Measurements from ENCODE around the gene CLRN2. TPM values are rescaled to one million over a fixed set of nuclear protein-coding genes. Genes with fewer than 3 reads are reported as not detected.
A peak's percentile ranks its signal among the peaks of the same experiment; 100 is the strongest.

The CLRN2 gene
- total and polyA plus RNA-seq, 5 donors from 2014 or later = not detected

DNA sequence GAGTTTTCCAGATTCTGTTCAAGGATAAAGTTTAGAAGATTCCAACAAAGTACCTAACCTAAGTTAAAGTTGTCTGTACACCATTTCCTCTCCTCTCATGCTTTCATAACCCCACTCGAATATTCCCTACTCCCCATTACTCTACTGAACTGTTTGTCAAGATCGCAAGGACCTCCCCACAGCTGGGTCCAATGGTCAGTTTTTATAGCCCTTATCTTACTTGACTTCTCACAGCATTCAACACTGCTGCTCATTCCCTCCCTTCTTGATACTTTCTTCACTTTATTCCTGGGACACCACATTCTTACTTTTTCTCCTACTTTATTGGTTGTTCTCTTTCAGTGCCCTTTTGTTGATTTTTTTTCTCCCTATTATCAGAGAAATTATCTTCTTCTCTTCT lies 34.0 kb upstream of the CLRN2 start:
- Histone ChIP-seq H3K27ac (ENCODE audit: insufficient read depth, low read length, poor library complexity, severe bottlenecking) (no peak overlapping the region), H3K4me1 (ENCODE audit: control insufficient read depth, insufficient read depth, low read length, poor library complexity, severe bottlenecking) (no peaks in the 10 kb centered on the region), H3K4me3 (ENCODE audit: low read depth, low read length) (no peak overlapping the region), H3K9me3 (ENCODE audit: control insufficient read depth in 2 of 2, low read length in 2 of 2) (no peaks in the 10 kb centered on the region), H3K36me3 (ENCODE audit: control insufficient read depth, insufficient read depth, low read length) (no peaks in the 10 kb centered on the region), H3K27me3 (ENCODE audit: control insufficient read depth, insufficient read depth, low read length) (no peaks in the 10 kb centered on the region)
- ATAC-seq (ENCODE audit: low read depth in 2 of 2) (no peak), DNase-seq (no peak)
- H3K4me3 Mint-ChIP-seq = no peak overlapping the region
- H3K9me3 Mint-ChIP-seq = no peaks in the 10 kb centered on the region
- peaks cover 17% of the 10 kb centered on the region for H3K36me3 Mint-ChIP-seq
- no peaks in the 10 kb centered on the region for H3K27me3 Mint-ChIP-seq
- no peaks in the 10 kb centered on the region for H3K4me1 Mint-ChIP-seq
- no peak overlapping the region for H3K27ac Mint-ChIP-seq

DNA sequence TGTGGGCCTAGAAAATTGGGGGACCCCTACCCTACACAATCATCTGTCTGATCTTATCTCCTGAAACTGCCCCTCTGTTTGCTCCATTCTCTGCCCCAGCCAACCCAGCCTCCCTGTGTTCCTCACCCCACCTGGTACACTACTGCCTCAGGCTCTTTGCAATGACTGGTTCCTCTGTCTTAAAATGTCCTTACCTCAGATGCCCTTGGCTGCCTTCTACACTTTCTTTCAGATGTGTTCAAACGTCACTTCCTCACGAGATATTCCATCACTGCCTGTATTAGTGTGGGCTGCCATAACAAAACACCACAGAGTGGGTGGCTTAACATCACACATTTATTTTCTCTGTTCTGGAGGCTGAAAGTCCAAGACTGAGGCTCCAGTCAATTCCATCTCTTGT lies 32.2 kb upstream of the CLRN2 start:
- Mint-ChIP-seq H3K9me3 (no peaks in the 10 kb centered on the region), H3K4me3 (no peak overlapping the region), H3K36me3 (peaks cover 23% of the 10 kb centered on the region), H3K27me3 (no peaks in the 10 kb centered on the region), H3K27ac (no peak overlapping the region), H3K4me1 (no peaks in the 10 kb centered on the region)
- no peak for ATAC-seq (ENCODE audit: low read depth in 2 of 2)
- DNase-seq = no peak
- no peaks in the 10 kb centered on the region for H3K4me1 ChIP-seq (ENCODE audit: control insufficient read depth, insufficient read depth, low read length, poor library complexity, severe bottlenecking)
- no peaks in the 10 kb centered on the region for H3K27me3 ChIP-seq (ENCODE audit: control insufficient read depth, insufficient read depth, low read length)
- no peaks in the 10 kb centered on the region for H3K36me3 ChIP-seq (ENCODE audit: control insufficient read depth, insufficient read depth, low read length)
- no peaks in the 10 kb centered on the region for H3K9me3 ChIP-seq (ENCODE audit: control insufficient read depth in 2 of 2, low read length in 2 of 2)
- H3K4me3 ChIP-seq (ENCODE audit: low read depth, low read length) = no peak overlapping the region
- no peak overlapping the region for H3K27ac ChIP-seq (ENCODE audit: insufficient read depth, low read length, poor library complexity, severe bottlenecking)

DNA sequence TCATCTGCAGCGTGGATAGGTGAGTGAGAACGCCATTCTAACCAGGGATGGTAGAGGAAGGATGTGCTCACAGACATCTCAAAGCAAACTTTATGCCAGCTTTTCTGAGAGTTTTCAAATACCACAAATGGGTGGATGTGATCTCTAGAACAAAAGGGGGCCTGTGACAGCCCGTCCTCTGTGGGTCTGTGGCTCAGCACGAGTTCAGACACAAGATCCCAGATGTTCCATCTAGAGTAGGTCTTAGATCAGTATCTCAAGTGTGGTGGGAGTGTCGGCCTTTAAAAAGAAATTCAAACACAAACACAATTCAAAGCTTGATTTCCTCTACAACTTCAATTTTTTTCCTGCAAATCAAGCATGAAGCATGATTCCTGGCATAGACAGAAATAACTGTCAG lies 25.8 kb upstream of the CLRN2 start:
- no peak for DNase-seq
- peaks cover 0 to 3% (median 0%) of the 10 kb centered on the region in 4 donors for H3K4me1 Mint-ChIP-seq
- H3K27me3 Mint-ChIP-seq = no peaks in the 10 kb centered on the region
- no peak overlapping the region for H3K4me3 ChIP-seq (ENCODE audit: low read depth, low read length)
- H3K36me3 Mint-ChIP-seq = peaks cover 38% of the 10 kb centered on the region
- H3K9me3 Mint-ChIP-seq = no peaks in the 10 kb centered on the region
- no peaks in the 10 kb centered on the region for H3K9me3 ChIP-seq (ENCODE audit: control insufficient read depth in 2 of 2, low read length in 2 of 2)
- no peak for ATAC-seq (ENCODE audit: low read depth in 2 of 2)
- H3K36me3 ChIP-seq (ENCODE audit: control insufficient read depth, insufficient read depth, low read length) = peaks cover 30% of the 10 kb centered on the region
- no peak overlapping the region for H3K27ac ChIP-seq (ENCODE audit: insufficient read depth, low read length, poor library complexity, severe bottlenecking)
- H3K4me1 ChIP-seq (ENCODE audit: control insufficient read depth, insufficient read depth, low read length, poor library complexity, severe bottlenecking) = no peaks in the 10 kb centered on the region
- no peaks in the 10 kb centered on the region for H3K27me3 ChIP-seq (ENCODE audit: control insufficient read depth, insufficient read depth, low read length)
- H3K4me3 Mint-ChIP-seq = no peak overlapping the region
- no peak overlapping the region for H3K27ac Mint-ChIP-seq

DNA sequence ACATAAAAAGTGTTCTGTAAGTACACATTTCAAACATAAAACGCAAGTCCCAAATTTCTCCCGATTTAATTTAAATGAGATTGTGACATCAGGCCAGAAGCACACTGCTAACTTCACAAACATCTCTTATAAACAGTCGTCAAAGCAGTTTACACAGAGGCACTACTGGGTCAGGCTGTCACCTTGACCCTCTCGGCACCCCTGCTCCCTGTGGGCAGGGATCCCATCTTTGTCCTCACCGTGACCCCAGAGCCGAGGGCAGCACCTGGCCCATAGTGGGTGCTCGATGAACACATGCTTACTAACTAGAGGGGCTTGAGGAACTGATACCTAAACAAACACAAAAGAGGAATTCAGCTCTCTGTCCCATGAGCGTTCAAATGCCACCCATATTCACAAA lies 25.2 kb upstream of the CLRN2 start:
- Histone ChIP-seq H3K9me3 (ENCODE audit: control insufficient read depth in 2 of 2, low read length in 2 of 2) (no peaks in the 10 kb centered on the region), H3K27me3 (ENCODE audit: control insufficient read depth, insufficient read depth, low read length) (no peaks in the 10 kb centered on the region), H3K4me3 (ENCODE audit: low read depth, low read length) (no peak overlapping the region), H3K27ac (ENCODE audit: insufficient read depth, low read length, poor library complexity, severe bottlenecking) (no peak overlapping the region), H3K36me3 (ENCODE audit: control insufficient read depth, insufficient read depth, low read length) (peaks cover 30% of the 10 kb centered on the region), H3K4me1 (ENCODE audit: control insufficient read depth, insufficient read depth, low read length, poor library complexity, severe bottlenecking) (no peaks in the 10 kb centered on the region)
- no peaks in the 10 kb centered on the region for H3K9me3 Mint-ChIP-seq
- H3K36me3 Mint-ChIP-seq = peaks cover 41% of the 10 kb centered on the region
- no peaks in the 10 kb centered on the region for H3K27me3 Mint-ChIP-seq
- no peak overlapping the region for H3K4me3 Mint-ChIP-seq
- ATAC-seq (ENCODE audit: low read depth in 2 of 2) (no peak), DNase-seq (no peak)
- H3K4me1 Mint-ChIP-seq = peaks cover 0 to 5% (median 0%) of the 10 kb centered on the region in 4 donors
- H3K27ac Mint-ChIP-seq = no peak overlapping the region

DNA sequence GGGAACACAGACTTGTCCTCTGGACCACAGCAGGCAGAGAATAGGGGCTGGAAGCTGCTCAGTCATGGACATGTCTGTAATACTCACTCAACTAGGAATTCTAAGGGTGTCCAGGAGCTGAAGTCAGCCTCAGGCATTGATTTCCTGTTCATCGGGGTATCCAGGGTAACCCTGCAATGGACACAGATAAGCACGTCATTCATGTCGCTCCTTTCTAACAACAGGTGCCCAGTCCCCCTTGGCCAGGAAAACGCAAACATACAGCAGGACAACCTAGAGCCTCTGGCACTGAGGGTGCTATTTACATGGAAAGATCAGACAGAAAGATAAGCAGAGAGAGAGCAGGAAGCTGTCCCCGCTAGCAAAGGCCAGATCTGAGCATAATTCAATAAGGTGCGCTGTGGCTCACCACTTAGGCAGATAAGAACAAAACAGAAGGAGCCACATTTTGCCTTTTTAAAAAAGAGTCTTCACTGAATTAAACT lies 24.3 kb upstream of the CLRN2 start:
- Histone ChIP-seq H3K36me3 (ENCODE audit: control insufficient read depth, insufficient read depth, low read length) (peaks cover 38% of the 10 kb centered on the region), H3K27ac (ENCODE audit: insufficient read depth, low read length, poor library complexity, severe bottlenecking) (no peak overlapping the region), H3K4me1 (ENCODE audit: control insufficient read depth, insufficient read depth, low read length, poor library complexity, severe bottlenecking) (no peaks in the 10 kb centered on the region), H3K9me3 (ENCODE audit: control insufficient read depth in 2 of 2, low read length in 2 of 2) (no peaks in the 10 kb centered on the region), H3K4me3 (ENCODE audit: low read depth, low read length) (no peak overlapping the region), H3K27me3 (ENCODE audit: control insufficient read depth, insufficient read depth, low read length) (no peaks in the 10 kb centered on the region)
- H3K27ac Mint-ChIP-seq = no peak overlapping the region
- no peaks in the 10 kb centered on the region for H3K27me3 Mint-ChIP-seq
- peaks cover 33% of the 10 kb centered on the region for H3K36me3 Mint-ChIP-seq
- no peak overlapping the region for H3K4me3 Mint-ChIP-seq
- peaks cover 0 to 5% (median 0%) of the 10 kb centered on the region in 4 donors for H3K4me1 Mint-ChIP-seq
- DNase-seq = no peak
- H3K9me3 Mint-ChIP-seq = no peaks in the 10 kb centered on the region
- no peak for ATAC-seq (ENCODE audit: low read depth in 2 of 2)

DNA sequence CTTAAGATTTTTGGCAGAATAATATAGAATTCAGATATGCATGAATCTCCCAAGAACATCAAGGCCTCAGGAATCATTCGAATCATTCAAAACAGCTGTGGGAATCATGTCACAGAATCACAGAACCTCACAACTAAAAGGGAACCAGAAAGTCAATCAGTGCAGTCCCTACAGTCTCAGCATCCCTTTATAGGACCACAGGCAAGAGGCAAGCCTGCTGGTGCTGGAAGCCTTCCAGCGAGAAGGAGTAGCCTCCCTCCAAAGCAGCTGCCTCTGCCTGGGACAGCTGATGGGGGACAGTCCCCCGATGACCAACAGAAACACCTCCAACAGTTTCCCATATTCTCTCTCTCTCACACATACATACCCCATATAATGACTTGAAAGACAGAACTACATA lies 23.8 kb upstream of the CLRN2 start:
- no peak overlapping the region for H3K27ac ChIP-seq (ENCODE audit: insufficient read depth, low read length, poor library complexity, severe bottlenecking)
- H3K9me3 Mint-ChIP-seq = no peaks in the 10 kb centered on the region
- DNase-seq (no peak), ATAC-seq (ENCODE audit: low read depth in 2 of 2) (no peak)
- H3K4me3 ChIP-seq (ENCODE audit: low read depth, low read length) = no peak overlapping the region
- H3K4me1 Mint-ChIP-seq = peaks cover 0 to 5% (median 0%) of the 10 kb centered on the region in 4 donors
- H3K36me3 Mint-ChIP-seq = peaks cover 30% of the 10 kb centered on the region
- H3K27me3 Mint-ChIP-seq = no peaks in the 10 kb centered on the region
- peaks cover 38% of the 10 kb centered on the region for H3K36me3 ChIP-seq (ENCODE audit: control insufficient read depth, insufficient read depth, low read length)
- H3K27me3 ChIP-seq (ENCODE audit: control insufficient read depth, insufficient read depth, low read length) = no peaks in the 10 kb centered on the region
- H3K27ac Mint-ChIP-seq = peak overlapping the region in 1 of 3 donors; percentile 63
- no peaks in the 10 kb centered on the region for H3K4me1 ChIP-seq (ENCODE audit: control insufficient read depth, insufficient read depth, low read length, poor library complexity, severe bottlenecking)
- no peaks in the 10 kb centered on the region for H3K9me3 ChIP-seq (ENCODE audit: control insufficient read depth in 2 of 2, low read length in 2 of 2)
- no peak overlapping the region for H3K4me3 Mint-ChIP-seq

DNA sequence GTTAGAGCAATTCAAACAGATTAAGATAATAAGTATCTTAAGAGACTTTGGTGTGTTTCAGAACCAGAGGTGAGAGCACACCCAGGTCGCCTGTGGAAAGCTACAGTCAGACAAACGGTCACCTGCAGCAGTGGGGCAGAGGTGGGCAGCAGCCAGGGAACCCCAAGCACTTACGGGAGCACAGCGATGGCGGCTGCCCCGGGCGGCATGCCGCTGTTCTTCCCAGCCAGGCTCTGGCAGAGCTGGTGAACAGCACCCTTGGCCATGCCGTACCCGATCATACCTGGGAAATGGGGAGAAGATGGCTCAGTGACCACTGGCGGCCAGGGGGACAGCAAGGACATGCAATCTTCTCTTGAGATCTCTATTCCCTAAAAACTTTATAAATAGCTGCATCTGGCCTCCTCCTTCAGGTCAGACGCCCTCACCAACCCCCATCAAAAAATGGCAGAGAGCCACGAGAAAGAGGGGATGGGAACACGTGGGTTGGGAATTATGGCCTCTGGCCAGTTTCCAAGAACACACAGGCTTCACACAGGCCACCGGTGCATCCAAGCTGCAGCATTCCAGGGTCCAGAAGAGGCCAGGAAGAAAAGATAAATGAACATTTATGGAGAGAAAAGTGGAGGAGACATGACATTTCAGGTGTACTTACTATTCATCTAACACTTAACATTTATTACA lies 22.8 kb upstream of the CLRN2 start:
- no peak for DNase-seq
- Histone ChIP-seq H3K27me3 (ENCODE audit: control insufficient read depth, insufficient read depth, low read length) (no peaks in the 10 kb centered on the region), H3K27ac (ENCODE audit: insufficient read depth, low read length, poor library complexity, severe bottlenecking) (no peak overlapping the region), H3K4me1 (ENCODE audit: control insufficient read depth, insufficient read depth, low read length, poor library complexity, severe bottlenecking) (no peaks in the 10 kb centered on the region), H3K36me3 (ENCODE audit: control insufficient read depth, insufficient read depth, low read length) (peaks cover 38% of the 10 kb centered on the region), H3K9me3 (ENCODE audit: control insufficient read depth in 2 of 2, low read length in 2 of 2) (no peaks in the 10 kb centered on the region), H3K4me3 (ENCODE audit: low read depth, low read length) (no peak overlapping the region)
- no peak for ATAC-seq (ENCODE audit: low read depth in 2 of 2)
- Mint-ChIP-seq H3K4me3 (no peak overlapping the region), H3K9me3 (no peaks in the 10 kb centered on the region), H3K27ac (no peak overlapping the region), H3K27me3 (no peaks in the 10 kb centered on the region), H3K36me3 (peaks cover 23% of the 10 kb centered on the region), H3K4me1 (peaks cover 0 to 5% (median 0%) of the 10 kb centered on the region in 4 donors)

DNA sequence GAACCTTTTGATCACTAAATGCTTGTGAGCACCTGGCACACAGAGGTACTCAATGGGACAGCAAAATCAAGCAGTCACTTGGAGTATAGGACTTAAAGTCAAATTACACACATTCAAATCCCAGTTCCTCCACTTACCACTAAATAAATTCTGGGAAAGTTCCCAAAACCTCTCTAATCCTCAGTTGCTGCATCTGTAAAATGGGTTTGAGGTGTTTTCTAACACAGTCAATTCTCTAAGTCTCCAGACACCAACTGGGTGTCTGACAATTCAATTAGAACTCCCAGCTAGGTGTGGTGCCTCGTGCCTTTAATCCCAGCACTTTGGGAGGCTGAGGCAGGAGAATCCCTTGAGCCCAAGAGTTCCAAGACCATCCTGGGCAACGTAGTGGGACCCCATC lies 22.1 kb upstream of the CLRN2 start:
- Mint-ChIP-seq H3K36me3 (peaks cover 28% of the 10 kb centered on the region), H3K27ac (no peak overlapping the region), H3K4me1 (peaks cover 0 to 5% (median 0%) of the 10 kb centered on the region in 4 donors), H3K4me3 (no peak overlapping the region), H3K9me3 (no peaks in the 10 kb centered on the region), H3K27me3 (no peaks in the 10 kb centered on the region)
- H3K9me3 ChIP-seq (ENCODE audit: control insufficient read depth in 2 of 2, low read length in 2 of 2) = no peaks in the 10 kb centered on the region
- ATAC-seq (ENCODE audit: low read depth in 2 of 2) (no peak), DNase-seq (no peak)
- no peaks in the 10 kb centered on the region for H3K27me3 ChIP-seq (ENCODE audit: control insufficient read depth, insufficient read depth, low read length)
- H3K4me1 ChIP-seq (ENCODE audit: control insufficient read depth, insufficient read depth, low read length, poor library complexity, severe bottlenecking) = no peaks in the 10 kb centered on the region
- peaks cover 41% of the 10 kb centered on the region for H3K36me3 ChIP-seq (ENCODE audit: control insufficient read depth, insufficient read depth, low read length)
- H3K4me3 ChIP-seq (ENCODE audit: low read depth, low read length) = no peak overlapping the region
- no peak overlapping the region for H3K27ac ChIP-seq (ENCODE audit: insufficient read depth, low read length, poor library complexity, severe bottlenecking)
